ENCODE data around the gene PRDM16.

DNA sequence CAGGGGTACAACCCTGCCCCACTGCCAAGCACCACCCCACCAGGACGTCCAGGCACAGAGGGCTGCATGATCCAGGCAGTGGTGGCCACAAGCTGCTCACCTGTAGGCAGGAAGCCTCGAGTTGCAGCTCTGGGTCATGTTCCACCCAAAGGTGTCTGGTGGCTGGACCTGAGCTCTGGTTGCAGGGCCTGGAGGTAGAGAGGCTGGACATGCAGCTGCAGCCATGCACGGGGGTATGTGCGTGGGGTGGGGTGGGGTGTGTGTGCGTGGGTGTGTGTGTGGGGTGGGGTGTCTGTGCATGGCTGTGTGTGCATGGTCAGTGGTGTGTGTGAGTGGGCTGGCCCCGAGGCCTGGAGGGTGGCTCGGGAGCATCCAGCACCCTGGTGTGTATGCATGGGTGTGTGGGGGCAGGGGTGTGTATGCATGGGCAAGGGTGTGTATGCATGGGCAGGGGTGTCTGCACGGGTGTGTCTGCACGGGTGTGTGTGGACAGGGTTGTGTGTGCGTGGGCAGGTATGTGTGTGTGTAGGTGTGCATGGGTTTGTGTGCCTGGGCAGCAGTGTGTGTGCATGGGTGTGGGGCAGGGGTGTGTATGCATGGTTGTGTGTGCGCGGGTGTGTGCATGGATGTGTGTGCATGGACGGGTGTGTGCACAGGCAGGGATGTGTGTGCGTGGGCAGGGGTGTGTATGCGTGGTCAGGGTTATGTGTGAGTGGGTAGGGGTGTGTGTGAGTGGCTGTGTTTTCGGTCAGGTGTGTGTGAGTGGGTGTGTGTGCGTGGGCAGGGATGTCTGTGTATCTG is 401.0 kb downstream of the PRDM16 start:
- TF ChIP-seq, protein P1, sequence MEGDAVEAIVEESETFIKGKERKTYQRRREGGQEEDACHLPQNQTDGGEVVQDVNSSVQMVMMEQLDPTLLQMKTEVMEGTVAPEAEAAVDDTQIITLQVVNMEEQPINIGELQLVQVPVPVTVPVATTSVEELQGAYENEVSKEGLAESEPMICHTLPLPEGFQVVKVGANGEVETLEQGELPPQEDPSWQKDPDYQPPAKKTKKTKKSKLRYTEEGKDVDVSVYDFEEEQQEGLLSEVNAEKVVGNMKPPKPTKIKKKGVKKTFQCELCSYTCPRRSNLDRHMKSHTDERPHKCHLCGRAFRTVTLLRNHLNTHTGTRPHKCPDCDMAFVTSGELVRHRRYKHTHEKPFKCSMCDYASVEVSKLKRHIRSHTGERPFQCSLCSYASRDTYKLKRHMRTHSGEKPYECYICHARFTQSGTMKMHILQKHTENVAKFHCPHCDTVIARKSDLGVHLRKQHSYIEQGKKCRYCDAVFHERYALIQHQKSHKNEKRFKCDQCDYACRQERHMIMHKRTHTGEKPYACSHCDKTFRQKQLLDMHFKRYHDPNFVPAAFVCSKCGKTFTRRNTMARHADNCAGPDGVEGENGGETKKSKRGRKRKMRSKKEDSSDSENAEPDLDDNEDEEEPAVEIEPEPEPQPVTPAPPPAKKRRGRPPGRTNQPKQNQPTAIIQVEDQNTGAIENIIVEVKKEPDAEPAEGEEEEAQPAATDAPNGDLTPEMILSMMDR (conservative IDR thresholded peaks at IDR 0.05) = no peak
- no peak for TF ChIP-seq ZFX (IDR thresholded peaks at IDR 0.05)

Data from C4-2B (cell line).